Measurements from ENCODE around the gene TOM1.
A peak's percentile ranks its signal among the peaks of the same experiment; 100 is the strongest.
"Not testable (repeated sequence)": the region's sequence is repeated elsewhere in the genome, so short reads cannot be mapped to it uniquely, and the experiment has no call there.

TOM1 gene

GRCh38 chr22:35345808-35346505 is 46.3 kb downstream of the TOM1 start:
- DNase-seq (ENCODE audit: low spot score) = no peak

GRCh38 chr22:35346596-35347220 is 47.0 kb downstream of the TOM1 start:
- DNase-seq (ENCODE audit: low spot score) = no peak

- no peak for DNase-seq (ENCODE audit: low spot score)
Measured at GRCh38 chr22:35347462-35347861, 47.8 kb downstream of the TOM1 start.

- DNase-seq (ENCODE audit: low spot score) = no peak
Measured at GRCh38 chr22:35348026-35348590, 48.4 kb downstream of the TOM1 start.

GRCh38 chr22:35348703-35349102 is 49.0 kb downstream of the TOM1 start:
- DNase-seq (ENCODE audit: low spot score) = no peak

- DNase-seq (ENCODE audit: low spot score) = no peak
Measured at GRCh38 chr22:35349368-35349703, 49.6 kb downstream of the TOM1 start.

- no peak for DNase-seq (ENCODE audit: low spot score)
Measured at GRCh38 chr22:35349704-35350538, 50.2 kb downstream of the TOM1 start.

GRCh38 chr22:35350539-35351503 is 51.1 kb downstream of the TOM1 start:
- peak; percentile 98 for DNase-seq (ENCODE audit: low spot score)

- peak; percentile 63 for DNase-seq (ENCODE audit: low spot score)
Measured at GRCh38 chr22:35352214-35353111, 52.8 kb downstream of the TOM1 start.

- DNase-seq (ENCODE audit: low spot score) = no peak
Measured at GRCh38 chr22:35353318-35353717, 53.6 kb downstream of the TOM1 start.

- no peak for DNase-seq (ENCODE audit: low spot score)
Measured at GRCh38 chr22:35354068-35354467, 54.4 kb downstream of the TOM1 start.

GRCh38 chr22:35357883-35358621 is 58.4 kb downstream of the TOM1 start:
- no peak for DNase-seq (ENCODE audit: low spot score)

GRCh38 chr22:35359380-35360065 is 59.8 kb downstream of the TOM1 start:
- DNase-seq (ENCODE audit: low spot score) = no peak

GRCh38 chr22:35361001-35361558 is 61.4 kb downstream of the TOM1 start:
- DNase-seq (ENCODE audit: low spot score) = no peak

- DNase-seq (ENCODE audit: low spot score) = no peak
Measured at GRCh38 chr22:35363566-35364086, 63.9 kb downstream of the TOM1 start.

- DNase-seq (ENCODE audit: low spot score) = not testable (repeated sequence)
Measured at GRCh38 chr22:35364230-35364629, 64.5 kb downstream of the TOM1 start.

GRCh38 chr22:35367331-35367886 is 67.7 kb downstream of the TOM1 start:
- DNase-seq (ENCODE audit: low spot score) = no peak

GRCh38 chr22:35368386-35368785 is 68.7 kb downstream of the TOM1 start:
- no peak for DNase-seq (ENCODE audit: low spot score)

Data from HuH-7 (cell line).